Astrocyte (in vitro differentiated cells and primary cell): ENCODE data around the gene FCRL3. TPM values are rescaled to one million over a fixed set of nuclear protein-coding genes. Genes with fewer than 3 reads are reported as not detected.

ENCODE experiments used
- DNase-seq: peaks from one replicate; pipeline ENCODE4 v3.0.0-alpha.2; 2010; ENCODE audit warnings: low read depth
- FAIRE-seq: peaks from 2 replicates; lab custom pipeline; 2011; peaks lifted over from hg19 to GRCh38; lab: Jason Lieb, UNC
- H2AFZ ChIP-seq: 2 replicates; pipeline ENCODE4 v1.6.0; 2012; ENCODE audit warnings: low read depth, low read length, inconsistent platforms
- H3K27ac ChIP-seq: 2 replicates; pipeline ENCODE4 v1.5.1; 2011; ENCODE audit warnings: low read depth, low read length, inconsistent platforms
- H3K27me3 ChIP-seq: 2 replicates; pipeline ENCODE4 v1.6.0; 2011; ENCODE audit warnings: low read length, inconsistent platforms; ENCODE audit not compliant: insufficient read depth
- H3K36me3 ChIP-seq: 2 replicates; pipeline ENCODE4 v1.5.1; 2011; ENCODE audit warnings: low read length, inconsistent platforms; ENCODE audit not compliant: insufficient read depth
- H3K4me1 ChIP-seq: 2 replicates; pipeline ENCODE4 v1.5.1; 2011; ENCODE audit warnings: low read length, inconsistent platforms; ENCODE audit not compliant: insufficient read depth
- H3K4me2 ChIP-seq: 2 replicates; pipeline ENCODE4 v1.6.0; 2012; ENCODE audit warnings: low read length, inconsistent platforms
- H3K4me3 ChIP-seq: 2 replicates; pipeline ENCODE4 v1.5.1; 2011; ENCODE audit warnings: low read depth, mild to moderate bottlenecking, low read length, inconsistent platforms; ENCODE audit not compliant: insufficient read depth
- H3K79me2 ChIP-seq: 2 replicates; pipeline ENCODE4 v1.6.0; 2012; ENCODE audit warnings: mild to moderate bottlenecking, low read length, inconsistent platforms; ENCODE audit not compliant: insufficient read depth
- H3K9ac ChIP-seq: 2 replicates; pipeline ENCODE4 v1.6.0; 2012; ENCODE audit warnings: mild to moderate bottlenecking, low read length, inconsistent platforms
- H3K9me3 ChIP-seq: 2 replicates; pipeline ENCODE4 v1.5.1; 2012; ENCODE audit warnings: low read depth, mild to moderate bottlenecking, low read length, inconsistent platforms; ENCODE audit not compliant: insufficient read depth
- H4K20me1 ChIP-seq: 2 replicates; pipeline ENCODE4 v1.6.0; 2012; ENCODE audit warnings: low read length, inconsistent platforms; ENCODE audit not compliant: insufficient read depth
- H3K27ac Mint-ChIP-seq: one replicate; pipeline ENCODE4 v1.8.0; 2021; ENCODE audit warnings: mild to moderate bottlenecking, mixed read lengths; ENCODE audit not compliant: unreplicated experiment
- H3K27me3 Mint-ChIP-seq: one replicate; pipeline ENCODE4 v1.8.0; 2021; ENCODE audit warnings: low read depth, mixed read lengths; ENCODE audit not compliant: unreplicated experiment
- H3K36me3 Mint-ChIP-seq: one replicate; pipeline ENCODE4 v1.8.0; 2021; ENCODE audit warnings: low read depth, mixed read lengths; ENCODE audit not compliant: unreplicated experiment
- H3K4me1 Mint-ChIP-seq: one replicate; pipeline ENCODE4 v1.8.0; 2021; ENCODE audit warnings: low read depth, mixed read lengths; ENCODE audit not compliant: unreplicated experiment
- H3K4me3 Mint-ChIP-seq: one replicate; pipeline ENCODE4 v1.8.0; 2021; ENCODE audit warnings: mild to moderate bottlenecking, moderate library complexity, mixed read lengths; ENCODE audit not compliant: unreplicated experiment
- H3K9me3 Mint-ChIP-seq: one replicate; pipeline ENCODE4 v1.8.0; 2021; ENCODE audit warnings: mild to moderate bottlenecking, mixed read lengths; ENCODE audit not compliant: unreplicated experiment
- EZH2 ChIP-seq: IDR thresholded peaks from 2 replicates; pipeline ENCODE4 v1.6.1; 2012; ENCODE audit warnings: mild to moderate bottlenecking, low read length, inconsistent platforms; ENCODE audit not compliant: insufficient read depth
- total RNA-seq: library from RNA; stranded (reverse); gene quantifications from 2 replicates; pipeline ENCODE4 v1.2.1, GENCODE V29; 2021
- TF ChIP-seq, protein P1 (sequence below): IDR thresholded peaks from 2 replicates; pipeline ENCODE4 v1.5.1; 2011; ENCODE audit warnings: low read depth, mild to moderate bottlenecking, inconsistent platforms, low read length, moderate library complexity; ENCODE audit not compliant: insufficient read depth

The FCRL3 gene
- total RNA-seq, 1 donor from 2014 or later, result not detected

DNA sequence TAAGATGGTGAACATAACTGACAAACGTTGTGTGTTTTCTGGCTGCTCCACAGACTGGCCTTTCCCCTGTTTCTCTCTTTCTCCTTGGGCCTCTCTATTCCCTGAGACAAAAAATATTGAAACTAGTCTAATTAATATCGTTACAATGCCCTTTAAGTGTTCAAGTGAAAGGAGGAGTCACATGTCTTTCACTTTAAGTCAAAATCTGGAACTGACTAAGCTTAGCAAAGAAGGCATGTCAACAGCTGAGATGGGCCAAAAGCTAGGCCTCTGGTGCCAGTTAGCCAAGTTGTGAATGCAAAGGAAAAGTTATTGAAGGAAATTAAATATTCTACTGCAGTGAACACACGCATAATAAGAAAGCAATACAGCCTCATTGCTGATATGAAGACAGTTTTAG, 32.2 kb upstream of the FCRL3 start:
- H3K27ac ChIP-seq, result no peak overlapping the region
- no peaks in the 10 kb centered on the region for H3K27me3 ChIP-seq
- no peak for DNase-seq
- no peaks in the 10 kb centered on the region for H3K9me3 ChIP-seq
- H3K9ac ChIP-seq, result no peak overlapping the region
- no peaks in the 10 kb centered on the region for H4K20me1 ChIP-seq
- H3K4me1 ChIP-seq, result no peaks in the 10 kb centered on the region
- H3K27ac Mint-ChIP-seq, result no peak overlapping the region
- no peaks in the 10 kb centered on the region for H3K36me3 Mint-ChIP-seq
- no peaks in the 10 kb centered on the region for H3K9me3 Mint-ChIP-seq
- no peak for FAIRE-seq
- H3K27me3 Mint-ChIP-seq, result peaks cover 3% of the 10 kb centered on the region
- no peak overlapping the region for H3K4me2 ChIP-seq
- H3K4me1 Mint-ChIP-seq, result peaks cover 3% of the 10 kb centered on the region
- H3K36me3 ChIP-seq, result no peaks in the 10 kb centered on the region
- no peak overlapping the region for H3K4me3 Mint-ChIP-seq
- no peak overlapping the region for H2AFZ ChIP-seq
- TF ChIP-seq, protein P1, sequence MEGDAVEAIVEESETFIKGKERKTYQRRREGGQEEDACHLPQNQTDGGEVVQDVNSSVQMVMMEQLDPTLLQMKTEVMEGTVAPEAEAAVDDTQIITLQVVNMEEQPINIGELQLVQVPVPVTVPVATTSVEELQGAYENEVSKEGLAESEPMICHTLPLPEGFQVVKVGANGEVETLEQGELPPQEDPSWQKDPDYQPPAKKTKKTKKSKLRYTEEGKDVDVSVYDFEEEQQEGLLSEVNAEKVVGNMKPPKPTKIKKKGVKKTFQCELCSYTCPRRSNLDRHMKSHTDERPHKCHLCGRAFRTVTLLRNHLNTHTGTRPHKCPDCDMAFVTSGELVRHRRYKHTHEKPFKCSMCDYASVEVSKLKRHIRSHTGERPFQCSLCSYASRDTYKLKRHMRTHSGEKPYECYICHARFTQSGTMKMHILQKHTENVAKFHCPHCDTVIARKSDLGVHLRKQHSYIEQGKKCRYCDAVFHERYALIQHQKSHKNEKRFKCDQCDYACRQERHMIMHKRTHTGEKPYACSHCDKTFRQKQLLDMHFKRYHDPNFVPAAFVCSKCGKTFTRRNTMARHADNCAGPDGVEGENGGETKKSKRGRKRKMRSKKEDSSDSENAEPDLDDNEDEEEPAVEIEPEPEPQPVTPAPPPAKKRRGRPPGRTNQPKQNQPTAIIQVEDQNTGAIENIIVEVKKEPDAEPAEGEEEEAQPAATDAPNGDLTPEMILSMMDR, result no peak
- TF ChIP-seq EZH2, result no peak
- no peak overlapping the region for H3K4me3 ChIP-seq
- H3K79me2 ChIP-seq, result no peaks in the 10 kb centered on the region

DNA sequence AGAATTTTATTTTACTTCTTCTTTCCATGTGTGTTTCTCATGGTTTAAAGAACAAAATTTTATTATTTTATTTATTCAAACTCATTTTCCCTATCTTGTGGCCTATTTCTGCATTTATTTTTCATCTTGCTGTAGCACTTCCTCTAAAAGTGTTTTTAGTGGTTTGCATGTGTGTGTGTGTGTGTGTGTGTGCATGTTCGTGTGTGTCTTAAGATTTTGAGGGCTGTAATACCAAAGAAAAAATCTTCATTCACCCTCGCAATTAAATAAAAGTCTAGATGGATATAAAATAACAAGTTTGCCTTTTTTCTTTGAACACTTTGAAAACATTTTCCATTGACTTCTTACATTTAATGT, 24.6 kb upstream of the FCRL3 start:
- Histone ChIP-seq H3K79me2 (no peaks in the 10 kb centered on the region), H3K9me3 (peaks cover 6% of the 10 kb centered on the region), H3K4me2 (no peak overlapping the region), H3K27ac (no peak overlapping the region), H4K20me1 (no peaks in the 10 kb centered on the region), H3K4me3 (no peak overlapping the region), H3K4me1 (no peaks in the 10 kb centered on the region), H3K27me3 (no peaks in the 10 kb centered on the region), H3K9ac (no peak overlapping the region), H2AFZ (no peak overlapping the region), H3K36me3 (no peaks in the 10 kb centered on the region)
- Mint-ChIP-seq H3K36me3 (no peaks in the 10 kb centered on the region), H3K9me3 (peaks cover 7% of the 10 kb centered on the region), H3K27ac (no peak overlapping the region), H3K4me1 (no peaks in the 10 kb centered on the region), H3K27me3 (peaks cover 3% of the 10 kb centered on the region), H3K4me3 (no peak overlapping the region)
- no peak for FAIRE-seq
- TF ChIP-seq, protein P1, result no peak
- TF ChIP-seq EZH2, result no peak
- no peak for DNase-seq

DNA sequence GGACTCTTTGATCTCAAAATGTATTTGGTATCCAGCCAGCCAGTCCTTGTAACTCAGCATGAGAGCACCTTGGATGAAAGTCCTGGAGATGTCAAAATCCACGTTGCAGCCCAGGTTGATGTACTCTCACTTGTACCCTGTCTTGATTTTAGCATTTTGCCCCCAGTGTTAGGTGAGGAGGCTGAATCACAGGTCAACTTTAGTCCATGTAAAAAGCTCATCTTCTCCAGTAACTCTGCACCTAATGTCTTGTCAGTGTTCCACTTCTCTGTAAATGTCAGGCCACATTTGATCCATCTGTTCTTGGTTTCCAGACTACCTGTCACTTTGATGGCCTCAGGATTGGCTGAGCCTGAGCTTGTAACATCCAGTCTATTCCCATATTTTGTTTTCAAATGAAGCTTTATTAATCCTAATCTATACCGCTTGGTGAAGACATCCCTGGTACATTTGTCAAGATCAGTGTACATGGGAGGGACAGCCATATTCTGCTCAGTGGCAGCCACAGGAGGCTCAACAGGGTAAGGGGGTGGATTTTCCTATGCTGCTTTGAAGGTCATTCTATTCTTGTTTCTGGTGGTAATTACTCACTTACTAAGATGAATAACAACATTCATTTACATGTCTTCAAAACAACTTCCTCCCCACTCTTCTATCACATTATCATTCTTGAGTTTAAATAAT, 24.1 kb upstream of the FCRL3 start:
- Histone ChIP-seq H3K27me3 (no peaks in the 10 kb centered on the region), H3K9ac (no peak overlapping the region), H4K20me1 (no peaks in the 10 kb centered on the region), H3K4me1 (no peaks in the 10 kb centered on the region), H3K9me3 (peaks cover 6% of the 10 kb centered on the region), H3K4me3 (no peak overlapping the region), H3K36me3 (no peaks in the 10 kb centered on the region), H3K27ac (no peak overlapping the region), H3K79me2 (no peaks in the 10 kb centered on the region), H2AFZ (no peak overlapping the region), H3K4me2 (no peak overlapping the region)
- peaks cover 7% of the 10 kb centered on the region for H3K9me3 Mint-ChIP-seq
- no peaks in the 10 kb centered on the region for H3K4me1 Mint-ChIP-seq
- H3K27me3 Mint-ChIP-seq, result peaks cover 3% of the 10 kb centered on the region
- DNase-seq, result no peak
- H3K36me3 Mint-ChIP-seq, result no peaks in the 10 kb centered on the region
- H3K27ac Mint-ChIP-seq, result no peak overlapping the region
- TF ChIP-seq, protein P1, result no peak
- no peak for TF ChIP-seq EZH2
- H3K4me3 Mint-ChIP-seq, result no peak overlapping the region
- FAIRE-seq, result no peak
